GM19193 (cell line): ENCODE measurements around the gene OTOA.

Experiments used
- POLR2A ChIP-seq: IDR thresholded peaks from 4 replicates; pipeline ENCODE4 v1.6.1; 2011; ENCODE audit not compliant: insufficient read depth, insufficient read length; ENCODE audit errors: extremely low read depth

The OTOA gene

GRCh38 chr16:21639493-21639892 lies 24.3 kb upstream of the OTOA start:
- TF ChIP-seq POLR2A: no peak

- no peak for TF ChIP-seq POLR2A
Observed at GRCh38 chr16:21641916-21642315, 21.9 kb upstream of the OTOA start.

GRCh38 chr16:21642861-21643260 lies 20.9 kb upstream of the OTOA start:
- no peak for TF ChIP-seq POLR2A

- TF ChIP-seq POLR2A: no peak
Observed at GRCh38 chr16:21643785-21644184, 20.0 kb upstream of the OTOA start.

- no peak for TF ChIP-seq POLR2A
Observed at GRCh38 chr16:21644674-21645073, 19.1 kb upstream of the OTOA start.

- no peak for TF ChIP-seq POLR2A
Observed at GRCh38 chr16:21645261-21645721, 18.5 kb upstream of the OTOA start.

GRCh38 chr16:21646091-21646490 lies 17.7 kb upstream of the OTOA start:
- no peak for TF ChIP-seq POLR2A

DNA sequence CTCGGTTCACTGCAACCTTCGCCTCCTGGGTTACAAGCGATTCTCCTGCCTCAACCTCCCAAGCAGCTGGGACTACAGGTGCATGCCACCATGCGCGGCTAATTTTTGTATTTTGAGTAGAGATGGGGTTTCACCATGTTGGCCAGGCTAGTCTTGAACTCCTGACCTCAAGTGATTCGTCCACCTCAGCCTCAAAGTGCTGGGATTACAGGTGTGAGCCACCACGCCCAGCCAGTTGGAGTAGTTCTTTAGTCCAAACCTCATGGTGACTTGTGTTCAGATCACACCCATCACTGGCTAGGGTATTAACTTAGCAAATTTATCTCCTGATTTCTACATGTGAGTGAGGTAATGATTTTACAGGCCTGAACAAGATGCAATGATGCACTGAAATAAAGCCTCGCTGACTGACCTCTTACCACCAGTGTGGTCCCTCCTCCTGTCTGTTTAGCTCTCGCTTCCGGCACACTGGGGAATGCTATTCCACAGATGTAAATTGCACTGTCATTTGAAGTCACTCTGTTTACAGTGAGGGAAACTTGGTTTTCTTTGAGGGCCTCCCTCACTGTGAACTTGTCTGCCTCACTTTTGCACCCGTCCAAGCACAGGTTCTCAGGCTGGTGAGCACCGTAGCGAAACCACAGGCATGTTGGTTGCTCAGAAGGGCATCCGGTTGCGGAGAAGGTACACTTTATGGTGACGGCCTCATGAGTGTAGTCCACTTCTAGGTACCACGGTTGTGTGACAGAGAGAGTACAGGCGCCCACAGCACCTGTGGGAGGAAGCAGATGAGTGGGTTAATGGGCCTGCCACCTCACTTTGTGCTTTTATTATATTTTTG lies 16.8 kb upstream of the OTOA start:
- TF ChIP-seq POLR2A: no peak

- no peak for TF ChIP-seq POLR2A
Observed at GRCh38 chr16:21647562-21648164, 16.1 kb upstream of the OTOA start.

DNA sequence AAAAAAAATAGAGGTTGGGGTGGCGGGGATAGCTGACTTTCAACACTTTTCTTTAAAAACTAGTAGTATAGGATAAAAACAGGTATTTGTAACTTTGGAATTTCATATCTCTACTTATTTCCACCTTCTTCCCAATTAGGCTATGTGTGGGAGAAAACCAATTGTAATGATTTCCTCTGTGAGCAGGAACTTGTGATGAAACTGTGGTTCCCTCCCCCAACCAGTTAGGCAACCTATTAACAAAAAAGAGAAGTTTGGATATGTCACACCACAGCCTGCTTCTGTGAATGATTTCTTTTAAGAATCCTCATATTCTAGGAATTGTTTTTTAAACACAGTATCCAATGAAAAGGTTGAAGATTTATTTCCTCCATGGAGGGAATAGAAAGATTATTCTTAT lies 13.2 kb upstream of the OTOA start:
- TF ChIP-seq POLR2A: no peak

DNA sequence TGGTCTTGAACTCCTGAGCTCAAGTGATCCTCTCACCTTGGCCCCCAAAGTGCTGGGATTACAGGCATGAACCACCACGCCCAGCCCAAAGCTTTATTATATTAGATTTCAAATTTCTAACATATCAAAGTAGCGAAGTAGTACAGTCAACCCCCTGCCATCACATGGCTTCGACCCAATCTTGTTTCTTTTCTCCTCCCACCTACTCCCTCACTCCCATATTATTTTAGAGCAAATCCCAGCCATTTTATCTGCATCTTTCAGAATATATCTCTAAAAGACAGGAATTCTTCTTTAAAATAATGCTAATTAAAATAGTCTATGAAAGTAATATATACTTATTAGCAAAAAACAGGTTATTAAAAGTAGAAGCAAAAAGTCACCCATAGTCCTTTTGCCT lies 12.3 kb upstream of the OTOA start:
- no peak for TF ChIP-seq POLR2A

DNA sequence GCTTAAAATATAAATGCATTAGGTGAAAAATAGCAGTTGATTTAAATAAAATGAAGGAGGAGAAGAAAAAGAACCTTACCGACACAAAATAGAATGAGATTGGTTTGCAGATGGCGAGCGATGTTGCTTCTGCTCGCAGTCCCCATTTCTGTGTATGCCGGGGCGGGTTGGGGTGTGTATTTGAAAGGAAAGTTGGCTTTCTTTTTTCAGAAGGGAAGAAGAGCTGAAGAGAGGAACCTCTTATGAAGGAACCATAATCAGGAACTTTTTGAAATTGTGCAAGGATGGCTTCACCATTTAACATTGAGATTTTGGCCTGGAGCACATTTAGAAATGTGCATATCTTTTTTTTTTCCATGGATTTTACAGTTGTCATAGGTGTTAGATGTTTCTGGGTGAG lies 11.3 kb upstream of the OTOA start, which contains the start of gene IGSF6:
IGSF6 (minus strand) TSS at position 156 of the 400 bp plus-strand sequence; CDS start at position 146, 10 bp downstream.
- TF ChIP-seq POLR2A: no peak

GRCh38 chr16:21653571-21653970 lies 10.2 kb upstream of the OTOA start:
- TF ChIP-seq POLR2A: no peak

GRCh38 chr16:21654466-21654865 lies 9.3 kb upstream of the OTOA start:
- TF ChIP-seq POLR2A: no peak

DNA sequence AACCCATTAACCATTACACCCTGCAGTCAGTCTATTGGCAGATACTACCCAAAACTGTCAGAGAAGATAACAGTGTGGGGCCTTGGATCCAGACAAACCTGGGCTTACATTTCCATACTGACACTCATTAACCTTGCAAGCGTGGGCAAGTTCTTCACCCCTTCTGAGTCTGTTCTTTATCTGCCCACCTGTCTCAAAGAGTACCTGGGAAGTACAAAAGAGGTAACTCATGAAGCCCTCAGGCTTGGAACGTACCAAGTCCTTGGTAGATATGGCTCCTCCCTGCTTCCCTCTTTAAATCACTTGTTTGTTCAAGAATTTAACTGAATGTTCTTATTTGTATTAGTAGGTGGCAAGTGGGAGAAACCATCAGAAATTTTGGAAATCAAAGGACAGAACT lies 8.9 kb upstream of the OTOA start:
- no peak for TF ChIP-seq POLR2A
